C4-2B (cell line): ENCODE results near the gene OXSR1.

ENCODE experiments used
- CTCF ChIP-seq: fragments of 450-650 bp; conservative IDR thresholded peaks from 2 replicates; pipeline ENCODE4 v1.5.1; 2017; ENCODE audit warnings: mild to moderate bottlenecking
- ZFX ChIP-seq: fragments of 450-650 bp; IDR thresholded peaks from 2 replicates; pipeline ENCODE4 v1.6.1; 2017

- TF ChIP-seq CTCF (no peak), ZFX (no peak)
Observed at GRCh38 chr3:38253704-38254103, 88.4 kb downstream of the OXSR1 start.
